ENCODE measurements around the gene ZDHHC16. TPM values are rescaled to one million over a fixed set of nuclear protein-coding genes. Genes with fewer than 3 reads are reported as not detected.

ZDHHC16 gene
- total and polyA plus RNA-seq, 10 of the 15 experiments (the other 5 are each of a cell fraction or from before 2014, with no cell fraction given), result 16.8 to 63.1 (median 29.8) TPM

DNA sequence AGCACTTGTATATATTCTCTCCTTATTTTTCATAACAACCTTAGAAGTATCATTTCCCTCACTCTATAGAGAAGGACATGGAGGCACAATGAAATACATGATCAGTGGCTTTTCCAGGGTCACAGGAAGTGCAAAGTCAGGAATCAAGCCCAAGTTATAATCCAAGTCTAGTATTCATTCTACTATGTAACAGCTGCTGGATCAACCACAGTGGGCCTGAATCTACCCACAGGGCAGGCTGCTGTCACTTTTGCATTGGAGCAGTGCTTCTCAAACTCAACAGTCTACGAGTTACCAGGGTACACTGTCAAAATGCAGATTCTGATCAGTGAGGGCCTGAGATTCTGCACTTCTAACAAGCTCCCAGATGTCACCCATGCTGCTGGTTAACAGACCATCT lies 18.3 kb downstream of the ZDHHC16 start (continued):
- TF ChIP-seq, protein P1, sequence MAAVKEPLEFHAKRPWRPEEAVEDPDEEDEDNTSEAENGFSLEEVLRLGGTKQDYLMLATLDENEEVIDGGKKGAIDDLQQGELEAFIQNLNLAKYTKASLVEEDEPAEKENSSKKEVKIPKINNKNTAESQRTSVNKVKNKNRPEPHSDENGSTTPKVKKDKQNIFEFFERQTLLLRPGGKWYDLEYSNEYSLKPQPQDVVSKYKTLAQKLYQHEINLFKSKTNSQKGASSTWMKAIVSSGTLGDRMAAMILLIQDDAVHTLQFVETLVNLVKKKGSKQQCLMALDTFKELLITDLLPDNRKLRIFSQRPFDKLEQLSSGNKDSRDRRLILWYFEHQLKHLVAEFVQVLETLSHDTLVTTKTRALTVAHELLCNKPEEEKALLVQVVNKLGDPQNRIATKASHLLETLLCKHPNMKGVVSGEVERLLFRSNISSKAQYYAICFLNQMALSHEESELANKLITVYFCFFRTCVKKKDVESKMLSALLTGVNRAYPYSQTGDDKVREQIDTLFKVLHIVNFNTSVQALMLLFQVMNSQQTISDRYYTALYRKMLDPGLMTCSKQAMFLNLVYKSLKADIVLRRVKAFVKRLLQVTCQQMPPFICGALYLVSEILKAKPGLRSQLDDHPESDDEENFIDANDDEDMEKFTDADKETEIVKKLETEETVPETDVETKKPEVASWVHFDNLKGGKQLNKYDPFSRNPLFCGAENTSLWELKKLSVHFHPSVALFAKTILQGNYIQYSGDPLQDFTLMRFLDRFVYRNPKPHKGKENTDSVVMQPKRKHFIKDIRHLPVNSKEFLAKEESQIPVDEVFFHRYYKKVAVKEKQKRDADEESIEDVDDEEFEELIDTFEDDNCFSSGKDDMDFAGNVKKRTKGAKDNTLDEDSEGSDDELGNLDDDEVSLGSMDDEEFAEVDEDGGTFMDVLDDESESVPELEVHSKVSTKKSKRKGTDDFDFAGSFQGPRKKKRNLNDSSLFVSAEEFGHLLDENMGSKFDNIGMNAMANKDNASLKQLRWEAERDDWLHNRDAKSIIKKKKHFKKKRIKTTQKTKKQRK (IDR thresholded peaks at IDR 0.05; ENCODE audit: low read depth, low read length), result no peak
- TF ChIP-seq RELA (IDR thresholded peaks at IDR 0.05; ENCODE audit: borderline replicate concordance, partially characterized antibody) (no peak), BRCA1 (IDR thresholded peaks at IDR 0.05; ENCODE audit: low read depth, low read length) (no peak), RCOR1 (conservative IDR thresholded peaks at IDR 0.05; ENCODE audit: low read depth, low read length) (no peak), RAD21 (IDR thresholded peaks at IDR 0.05; ENCODE audit: insufficient read depth, low read depth, low read length) (no peak), SMARCA5 (IDR thresholded peaks at IDR 0.05) (no peak)
- TF ChIP-seq, protein P2, sequence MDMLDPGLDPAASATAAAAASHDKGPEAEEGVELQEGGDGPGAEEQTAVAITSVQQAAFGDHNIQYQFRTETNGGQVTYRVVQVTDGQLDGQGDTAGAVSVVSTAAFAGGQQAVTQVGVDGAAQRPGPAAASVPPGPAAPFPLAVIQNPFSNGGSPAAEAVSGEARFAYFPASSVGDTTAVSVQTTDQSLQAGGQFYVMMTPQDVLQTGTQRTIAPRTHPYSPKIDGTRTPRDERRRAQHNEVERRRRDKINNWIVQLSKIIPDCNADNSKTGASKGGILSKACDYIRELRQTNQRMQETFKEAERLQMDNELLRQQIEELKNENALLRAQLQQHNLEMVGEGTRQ (IDR thresholded peaks at IDR 0.05; ENCODE audit: borderline replicate concordance, low read depth, low read length), result no peak
- TF ChIP-seq, protein P3, sequence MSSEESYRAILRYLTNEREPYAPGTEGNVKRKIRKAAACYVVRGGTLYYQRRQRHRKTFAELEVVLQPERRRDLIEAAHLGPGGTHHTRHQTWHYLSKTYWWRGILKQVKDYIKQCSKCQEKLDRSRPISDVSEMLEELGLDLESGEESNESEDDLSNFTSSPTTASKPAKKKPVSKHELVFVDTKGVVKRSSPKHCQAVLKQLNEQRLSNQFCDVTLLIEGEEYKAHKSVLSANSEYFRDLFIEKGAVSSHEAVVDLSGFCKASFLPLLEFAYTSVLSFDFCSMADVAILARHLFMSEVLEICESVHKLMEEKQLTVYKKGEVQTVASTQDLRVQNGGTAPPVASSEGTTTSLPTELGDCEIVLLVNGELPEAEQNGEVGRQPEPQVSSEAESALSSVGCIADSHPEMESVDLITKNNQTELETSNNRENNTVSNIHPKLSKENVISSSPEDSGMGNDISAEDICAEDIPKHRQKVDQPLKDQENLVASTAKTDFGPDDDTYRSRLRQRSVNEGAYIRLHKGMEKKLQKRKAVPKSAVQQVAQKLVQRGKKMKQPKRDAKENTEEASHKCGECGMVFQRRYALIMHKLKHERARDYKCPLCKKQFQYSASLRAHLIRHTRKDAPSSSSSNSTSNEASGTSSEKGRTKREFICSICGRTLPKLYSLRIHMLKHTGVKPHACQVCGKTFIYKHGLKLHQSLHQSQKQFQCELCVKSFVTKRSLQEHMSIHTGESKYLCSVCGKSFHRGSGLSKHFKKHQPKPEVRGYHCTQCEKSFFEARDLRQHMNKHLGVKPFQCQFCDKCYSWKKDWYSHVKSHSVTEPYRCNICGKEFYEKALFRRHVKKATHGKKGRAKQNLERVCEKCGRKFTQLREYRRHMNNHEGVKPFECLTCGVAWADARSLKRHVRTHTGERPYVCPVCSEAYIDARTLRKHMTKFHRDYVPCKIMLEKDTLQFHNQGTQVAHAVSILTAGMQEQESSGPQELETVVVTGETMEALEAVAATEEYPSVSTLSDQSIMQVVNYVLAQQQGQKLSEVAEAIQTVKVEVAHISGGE (CRISPR knock-in tag; IDR thresholded peaks at IDR 0.05), result no peak
- TF ChIP-seq, protein P4, sequence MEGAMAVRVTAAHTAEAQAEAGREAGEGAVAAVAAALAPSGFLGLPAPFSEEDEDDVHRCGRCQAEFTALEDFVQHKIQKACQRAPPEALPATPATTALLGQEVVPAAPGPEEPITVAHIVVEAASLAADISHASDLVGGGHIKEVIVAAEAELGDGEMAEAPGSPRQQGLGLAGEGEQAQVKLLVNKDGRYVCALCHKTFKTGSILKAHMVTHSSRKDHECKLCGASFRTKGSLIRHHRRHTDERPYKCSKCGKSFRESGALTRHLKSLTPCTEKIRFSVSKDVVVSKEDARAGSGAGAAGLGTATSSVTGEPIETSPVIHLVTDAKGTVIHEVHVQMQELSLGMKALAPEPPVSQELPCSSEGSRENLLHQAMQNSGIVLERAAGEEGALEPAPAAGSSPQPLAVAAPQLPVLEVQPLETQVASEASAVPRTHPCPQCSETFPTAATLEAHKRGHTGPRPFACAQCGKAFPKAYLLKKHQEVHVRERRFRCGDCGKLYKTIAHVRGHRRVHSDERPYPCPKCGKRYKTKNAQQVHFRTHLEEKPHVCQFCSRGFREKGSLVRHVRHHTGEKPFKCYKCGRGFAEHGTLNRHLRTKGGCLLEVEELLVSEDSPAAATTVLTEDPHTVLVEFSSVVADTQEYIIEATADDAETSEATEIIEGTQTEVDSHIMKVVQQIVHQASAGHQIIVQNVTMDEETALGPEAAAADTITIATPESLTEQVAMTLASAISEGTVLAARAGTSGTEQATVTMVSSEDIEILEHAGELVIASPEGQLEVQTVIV (IDR thresholded peaks at IDR 0.05; ENCODE audit: borderline replicate concordance, partially characterized antibody), result no peak

All from GM12878 (cell line).